ENCODE measurements around the gene MRPL22. TPM values are rescaled to one million over a fixed set of nuclear protein-coding genes. Genes with fewer than 3 reads are reported as not detected.
"Not testable (repeated sequence)": the region's sequence is repeated elsewhere in the genome, so short reads cannot be mapped to it uniquely, and the experiment has no call there.

Gene MRPL22
- total and polyA plus RNA-seq, 2 experiments from 2014 or later: 11.5 to 93.7 TPM

- Histone ChIP-seq H3K79me2 (ENCODE audit: insufficient read depth) (no peaks in the 10 kb centered on the region), H3K9me3 (ENCODE audit: low read depth) (no peaks in the 10 kb centered on the region), H3K4me2 (ENCODE audit: unreplicated experiment) (no peak overlapping the region), H3K27me3 (replicated peaks; ENCODE audit: insufficient read depth) (no peaks in the 10 kb centered on the region), H3F3A (ENCODE audit: insufficient read depth) (no peaks in the 10 kb centered on the region), H3K4me3 (no peak overlapping the region), H4K20me1 (ENCODE audit: insufficient read depth) (no peaks in the 10 kb centered on the region), H3K9me2 (ENCODE audit: insufficient read depth) (no peaks in the 10 kb centered on the region), H3K9ac (no peak overlapping the region), H3K36me3 (ENCODE audit: low read depth) (no peaks in the 10 kb centered on the region), H3K4me1 (ENCODE audit: insufficient read depth) (no peaks in the 10 kb centered on the region), H3K27ac (no peak overlapping the region), H2AFZ (no peak overlapping the region)
- in situ Hi-C loops (cut with MboI): no loop called here
- DNase-seq: peak; percentile 38
- WGBS, 2 experiments (ENCODE audit: low coverage in 1 of 2, low lambda C conversion rate in 2 of 2, missing lambda C conversion rate in 2 of 2): 46 to 51% methylated on average over 11 of the region's 11 CpGs
- no peak for TF ChIP-seq EZH2 (IDR thresholded peaks at IDR 0.05; ENCODE audit: insufficient read depth, poor library complexity, severe bottlenecking)
- no peak for TF ChIP-seq EZH2phosphoT487 (IDR thresholded peaks at IDR 0.05; ENCODE audit: insufficient read depth, low read depth)
Measured at GRCh38 chr5:155004138-155004744, 63.4 kb downstream of the MRPL22 start.

- WGBS, 2 experiments (ENCODE audit: low coverage in 1 of 2, low lambda C conversion rate in 2 of 2, missing lambda C conversion rate in 2 of 2): 20 to 25% methylated on average over 1 of the region's 1 CpG
- H3F3A ChIP-seq (ENCODE audit: insufficient read depth); H3K79me2 ChIP-seq (ENCODE audit: insufficient read depth); H3K9me3 ChIP-seq (ENCODE audit: low read depth); H3K27ac ChIP-seq; H3K4me1 ChIP-seq (ENCODE audit: insufficient read depth); H3K36me3 ChIP-seq (ENCODE audit: low read depth); H3K9ac ChIP-seq; H2AFZ ChIP-seq; H3K9me2 ChIP-seq (ENCODE audit: insufficient read depth); DNase-seq; H3K4me2 ChIP-seq (ENCODE audit: unreplicated experiment); H4K20me1 ChIP-seq (ENCODE audit: insufficient read depth); in situ Hi-C loops (cut with MboI); H3K4me3 ChIP-seq; H3K27me3 ChIP-seq (replicated peaks; ENCODE audit: insufficient read depth): not testable (repeated sequence)
Measured at GRCh38 chr5:155006265-155006664, 65.4 kb downstream of the MRPL22 start.

DNA sequence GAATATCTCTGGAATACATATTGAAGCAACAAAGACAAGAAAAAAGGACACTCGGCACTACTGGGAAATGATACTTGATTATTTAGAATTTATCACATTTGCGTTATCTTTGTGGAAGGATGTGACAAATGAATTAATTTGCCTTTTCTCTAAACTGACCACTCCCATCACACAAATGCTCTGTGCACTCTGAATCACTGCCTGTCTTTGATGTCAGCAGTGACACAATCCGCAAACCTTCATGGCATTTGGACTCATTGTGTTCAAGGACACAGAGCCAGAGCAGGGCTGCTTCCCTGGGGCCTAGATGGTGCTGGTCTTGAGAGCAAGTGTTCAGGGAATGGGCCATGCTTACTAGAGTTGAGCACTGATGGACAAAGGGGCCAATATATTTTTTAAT, 67.8 kb downstream of the MRPL22 start:
- Histone ChIP-seq H3K9me3 (ENCODE audit: low read depth) (no peaks in the 10 kb centered on the region), H3K79me2 (ENCODE audit: insufficient read depth) (no peaks in the 10 kb centered on the region), H3K9ac (no peak overlapping the region), H3K9me2 (ENCODE audit: insufficient read depth) (no peaks in the 10 kb centered on the region), H4K20me1 (ENCODE audit: insufficient read depth) (no peaks in the 10 kb centered on the region), H3K4me2 (ENCODE audit: unreplicated experiment) (no peak overlapping the region), H3K4me3 (no peak overlapping the region), H3K4me1 (ENCODE audit: insufficient read depth) (no peaks in the 10 kb centered on the region), H3F3A (ENCODE audit: insufficient read depth) (no peaks in the 10 kb centered on the region), H3K27me3 (replicated peaks; ENCODE audit: insufficient read depth) (0 out of 2 replicates have a peak, but pooled peaks cover 9% of the 10 kb centered on the region), H2AFZ (no peak overlapping the region), H3K36me3 (ENCODE audit: low read depth) (no peaks in the 10 kb centered on the region), H3K27ac (no peak overlapping the region)
- WGBS, 2 experiments (ENCODE audit: low coverage in 1 of 2, low lambda C conversion rate in 2 of 2, missing lambda C conversion rate in 2 of 2): 47 to 49% methylated on average over 3 of the region's 3 CpGs
- in situ Hi-C loops (cut with MboI): no loop called here
- TF ChIP-seq EZH2 (IDR thresholded peaks at IDR 0.05; ENCODE audit: insufficient read depth, poor library complexity, severe bottlenecking) (no peak), EZH2phosphoT487 (IDR thresholded peaks at IDR 0.05; ENCODE audit: insufficient read depth, low read depth) (no peak)
- DNase-seq: peak; percentile 30

DNA sequence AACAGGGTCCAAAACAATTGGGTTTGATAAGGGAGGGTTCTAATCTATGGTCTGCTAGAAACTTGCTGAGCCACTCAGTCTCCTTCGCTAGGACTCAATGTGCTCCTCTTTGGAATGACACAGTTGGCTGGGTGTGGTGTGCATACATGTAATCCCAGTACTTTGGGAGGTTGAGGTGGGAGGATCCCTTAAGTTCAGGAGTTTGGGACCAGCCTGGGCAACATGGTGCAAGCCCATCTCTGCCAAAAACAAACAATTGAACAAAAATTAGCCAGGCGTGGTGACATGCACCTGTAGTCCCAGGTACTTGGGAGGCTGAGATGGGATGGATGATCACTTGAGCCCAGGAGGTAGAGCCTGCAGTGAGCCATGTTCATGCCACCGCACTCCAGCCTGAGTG, 70.0 kb downstream of the MRPL22 start:
- no peaks in the 10 kb centered on the region for H3K9me3 ChIP-seq (ENCODE audit: low read depth)
- no peaks in the 10 kb centered on the region for H3K9me2 ChIP-seq (ENCODE audit: insufficient read depth)
- H2AFZ ChIP-seq: no peak overlapping the region
- 20 to 23% methylated on average over 3 of the region's 3 CpGs for WGBS, 2 experiments (ENCODE audit: low coverage in 1 of 2, low lambda C conversion rate in 2 of 2, missing lambda C conversion rate in 2 of 2)
- H3K4me1 ChIP-seq (ENCODE audit: insufficient read depth): no peaks in the 10 kb centered on the region
- H4K20me1 ChIP-seq (ENCODE audit: insufficient read depth): no peaks in the 10 kb centered on the region
- TF ChIP-seq EZH2 (IDR thresholded peaks at IDR 0.05; ENCODE audit: insufficient read depth, poor library complexity, severe bottlenecking) (no peak), EZH2phosphoT487 (IDR thresholded peaks at IDR 0.05; ENCODE audit: insufficient read depth, low read depth) (no peak)
- in situ Hi-C loops (cut with MboI): no loop called here
- H3K36me3 ChIP-seq (ENCODE audit: low read depth): no peaks in the 10 kb centered on the region
- H3K9ac ChIP-seq: no peak overlapping the region
- no peaks in the 10 kb centered on the region for H3K79me2 ChIP-seq (ENCODE audit: insufficient read depth)
- no peak overlapping the region for H3K27ac ChIP-seq
- H3K4me2 ChIP-seq (ENCODE audit: unreplicated experiment): no peak overlapping the region
- H3K27me3 ChIP-seq (replicated peaks; ENCODE audit: insufficient read depth): peaks cover 9% of the 10 kb centered on the region; the same call in 1 of the 2 replicates
- no peaks in the 10 kb centered on the region for H3F3A ChIP-seq (ENCODE audit: insufficient read depth)
- H3K4me3 ChIP-seq: no peak overlapping the region
- no peak for DNase-seq

DNA sequence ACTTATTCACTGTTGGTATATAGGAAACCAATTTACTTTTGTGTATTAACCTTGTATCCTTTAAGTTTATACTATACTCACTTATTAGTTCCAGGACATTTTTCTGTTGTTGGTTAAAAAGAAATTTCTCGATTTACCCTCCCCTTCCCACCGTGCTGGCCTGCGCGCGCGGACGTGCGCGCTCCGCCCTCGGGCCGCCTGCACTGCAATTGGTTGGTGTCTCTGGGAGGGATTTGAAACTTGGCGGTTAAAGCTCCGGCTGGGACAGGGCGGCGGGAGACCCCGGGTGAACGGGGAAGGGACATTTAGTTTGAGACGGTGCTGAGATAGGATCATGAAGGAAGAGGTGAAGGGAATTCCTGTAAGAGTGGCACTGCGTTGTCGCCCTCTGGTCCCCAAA, 72.7 kb downstream of the MRPL22 start, which contains the start of gene KIF4B:
Gene KIF4B, plus strand, starts transcription at position 230 of the 400 bp plus-strand sequence. Its CDS starts 105 bp downstream, at position 335.
- no peak for DNase-seq
- no peaks in the 10 kb centered on the region for H4K20me1 ChIP-seq (ENCODE audit: insufficient read depth)
- H3K4me3 ChIP-seq: no peak within 1 kb of the TSS
- no peaks in the 10 kb centered on the region for H3K4me1 ChIP-seq (ENCODE audit: insufficient read depth)
- in situ Hi-C loops (cut with MboI): no loop called here
- no peak within 1 kb of the TSS for H3K9ac ChIP-seq
- no peak within 1 kb of the TSS for H3K4me2 ChIP-seq (ENCODE audit: unreplicated experiment)
- no peaks in the 10 kb centered on the region for H3K9me2 ChIP-seq (ENCODE audit: insufficient read depth)
- no peaks in the 10 kb centered on the region for H3F3A ChIP-seq (ENCODE audit: insufficient read depth)
- WGBS, 2 experiments (ENCODE audit: low coverage in 1 of 2, low lambda C conversion rate in 2 of 2, missing lambda C conversion rate in 2 of 2): 64 to 72% methylated on average over 21 of the region's 21 CpGs
- H3K27me3 ChIP-seq (replicated peaks; ENCODE audit: insufficient read depth): peaks cover 9% of the 10 kb centered on the region; the same call in 1 of the 2 replicates
- H3K27ac ChIP-seq: no peak within 1 kb of the TSS
- no peaks in the 10 kb centered on the region for H3K36me3 ChIP-seq (ENCODE audit: low read depth)
- H2AFZ ChIP-seq: no peak within 1 kb of the TSS
- no peaks in the 10 kb centered on the region for H3K9me3 ChIP-seq (ENCODE audit: low read depth)
- no peaks in the 10 kb centered on the region for H3K79me2 ChIP-seq (ENCODE audit: insufficient read depth)
- no peak for TF ChIP-seq EZH2phosphoT487 (IDR thresholded peaks at IDR 0.05; ENCODE audit: insufficient read depth, low read depth)
- TF ChIP-seq EZH2 (IDR thresholded peaks at IDR 0.05; ENCODE audit: insufficient read depth, poor library complexity, severe bottlenecking): no peak

Measured in GM23248 (cell line).